ENCODE data around the gene SPRR1A.

SPRR1A gene

GRCh38 chr1:152983743-152984142, at the start of gene SPRR1A:
SPRR1A (plus strand) TSS chr1:152984081; CDS start chr1:152985231, 1,150 bp downstream.
- DNase-seq: no peak

- DNase-seq: no peak
These were observed 43.3 kb upstream of the SPRR1A start for GRCh38 chr1:152940614-152941013.

- no peak for DNase-seq
These were observed 42.7 kb upstream of the SPRR1A start for GRCh38 chr1:152941037-152941711.

GRCh38 chr1:152942161-152942560, 41.7 kb upstream of the SPRR1A start:
- DNase-seq: no peak

GRCh38 chr1:152946248-152946647, 37.6 kb upstream of the SPRR1A start:
- no peak for DNase-seq

- no peak for DNase-seq
These were observed 37.1 kb upstream of the SPRR1A start, which contains the start of gene SPRR5 for GRCh38 chr1:152946651-152947256. SPRR5 (plus strand) TSS chr1:152947206; CDS start chr1:152948555, 1,349 bp downstream.

- no peak for DNase-seq
These were observed 32.2 kb upstream of the SPRR1A start for GRCh38 chr1:152951711-152952110.

- DNase-seq: no peak
These were observed 30.1 kb upstream of the SPRR1A start for GRCh38 chr1:152953761-152954160.

GRCh38 chr1:152954436-152954835, 29.4 kb upstream of the SPRR1A start:
- DNase-seq: no peak

GRCh38 chr1:152957561-152957960, 26.3 kb upstream of the SPRR1A start:
- DNase-seq: no peak

GRCh38 chr1:152959273-152959672, 24.6 kb upstream of the SPRR1A start:
- no peak for DNase-seq

- DNase-seq: no peak
These were observed 24.0 kb upstream of the SPRR1A start for GRCh38 chr1:152959801-152960451.

GRCh38 chr1:152960452-152961044, 23.3 kb upstream of the SPRR1A start:
- DNase-seq: no peak

- no peak for DNase-seq
These were observed 22.5 kb upstream of the SPRR1A start for GRCh38 chr1:152961226-152961891.

- no peak for DNase-seq
These were observed 20.9 kb upstream of the SPRR1A start for GRCh38 chr1:152962876-152963415.

- no peak for DNase-seq
These were observed 19.3 kb upstream of the SPRR1A start for GRCh38 chr1:152964536-152964935.

- DNase-seq: no peak
These were observed 18.0 kb upstream of the SPRR1A start for GRCh38 chr1:152965853-152966252.

GRCh38 chr1:152967201-152967600, 16.7 kb upstream of the SPRR1A start:
- no peak for DNase-seq

- no peak for DNase-seq
These were observed 15.6 kb upstream of the SPRR1A start for GRCh38 chr1:152968248-152968647.

- DNase-seq: no peak
These were observed 14.8 kb upstream of the SPRR1A start for GRCh38 chr1:152969036-152969435.

- no peak for DNase-seq
These were observed 13.4 kb upstream of the SPRR1A start, which contains the start of gene SPRR4 for GRCh38 chr1:152970495-152970894. SPRR4 (plus strand) TSS chr1:152970648; CDS start chr1:152971891, 1,243 bp downstream.

GRCh38 chr1:152972196-152972886, 11.5 kb upstream of the SPRR1A start:
- no peak for DNase-seq
